Ureter (tissue), 1 donor: ENCODE data around the gene IFNA8. TPM values are rescaled to one million over a fixed set of nuclear protein-coding genes. Genes with fewer than 3 reads are reported as not detected.
"Not testable (repeated sequence)": the region's sequence is repeated elsewhere in the genome, so short reads cannot be mapped to it uniquely, and the experiment has no call there.

Experiments
- DNase-seq: peaks from one replicate; pipeline ENCODE4 v3.0.0-alpha.2; 2020; ENCODE audit warnings: low spot score
- total RNA-seq: library from RNA; stranded (reverse); gene quantifications from one replicate; pipeline ENCODE4 v1.2.4, GENCODE V29; 2023
- donor health status: DM: yes; HTN: yes; CAD: no.

The IFNA8 gene
- not detected for total RNA-seq

- DNase-seq = no peak
These were observed at the start of gene IFNA8 for GRCh38 chr9:21408817-21409216. Gene IFNA8, plus strand, starts transcription at chr9:21409117. Its CDS starts 60 bp downstream, at chr9:21409177.

GRCh38 chr9:21362287-21362686 is 46.6 kb upstream of the IFNA8 start:
- DNase-seq = no peak

DNA sequence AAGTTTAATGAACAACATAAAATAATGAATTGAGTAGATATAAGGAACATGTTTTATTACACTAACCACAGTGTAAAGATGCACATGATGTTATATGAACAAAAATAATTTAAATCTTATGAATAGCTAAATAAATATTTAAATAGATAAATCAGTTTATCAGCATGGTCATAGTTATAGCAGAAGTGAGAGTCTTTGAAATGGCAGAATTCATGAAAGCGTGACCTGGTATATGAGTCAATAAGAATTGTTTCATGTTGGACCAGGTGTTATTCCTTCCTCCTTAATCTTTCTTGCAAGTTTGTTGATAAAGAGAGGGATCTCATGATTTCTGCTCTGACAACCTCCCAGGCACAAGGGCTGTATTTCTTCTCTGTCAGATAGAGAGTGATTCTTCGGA is 41.7 kb upstream of the IFNA8 start:
- DNase-seq = not testable (repeated sequence)

GRCh38 chr9:21367957-21368356 is 41.0 kb upstream of the IFNA8 start, which contains the start of gene IFNA13:
Gene IFNA13, minus strand, starts transcription at chr9:21368057. Its CDS starts 47 bp downstream, at chr9:21368010.
- no peak for DNase-seq

GRCh38 chr9:21371467-21371866 is 37.5 kb upstream of the IFNA8 start:
- not testable (repeated sequence) for DNase-seq

GRCh38 chr9:21381448-21382339 is 27.2 kb upstream of the IFNA8 start:
- DNase-seq = no peak

DNA sequence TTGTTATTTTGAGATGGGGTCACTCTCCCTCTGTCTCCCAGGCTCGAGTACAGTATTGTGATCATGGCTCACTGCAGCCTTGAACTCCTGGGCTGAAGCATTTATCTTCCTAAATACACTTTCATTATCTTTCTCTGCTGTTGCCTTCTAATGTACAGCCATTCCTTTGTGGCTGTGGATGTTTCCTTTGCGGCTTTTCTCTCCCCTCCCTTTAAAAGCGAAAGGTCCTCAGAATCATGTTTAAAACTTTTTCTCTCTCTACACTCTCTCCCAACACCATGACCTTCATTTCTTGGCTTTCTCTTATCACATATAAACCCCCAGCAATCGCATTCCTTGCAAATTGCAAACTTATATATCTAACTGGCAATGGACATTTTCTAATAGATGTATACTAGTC is 25.3 kb upstream of the IFNA8 start:
- DNase-seq = no peak

DNA sequence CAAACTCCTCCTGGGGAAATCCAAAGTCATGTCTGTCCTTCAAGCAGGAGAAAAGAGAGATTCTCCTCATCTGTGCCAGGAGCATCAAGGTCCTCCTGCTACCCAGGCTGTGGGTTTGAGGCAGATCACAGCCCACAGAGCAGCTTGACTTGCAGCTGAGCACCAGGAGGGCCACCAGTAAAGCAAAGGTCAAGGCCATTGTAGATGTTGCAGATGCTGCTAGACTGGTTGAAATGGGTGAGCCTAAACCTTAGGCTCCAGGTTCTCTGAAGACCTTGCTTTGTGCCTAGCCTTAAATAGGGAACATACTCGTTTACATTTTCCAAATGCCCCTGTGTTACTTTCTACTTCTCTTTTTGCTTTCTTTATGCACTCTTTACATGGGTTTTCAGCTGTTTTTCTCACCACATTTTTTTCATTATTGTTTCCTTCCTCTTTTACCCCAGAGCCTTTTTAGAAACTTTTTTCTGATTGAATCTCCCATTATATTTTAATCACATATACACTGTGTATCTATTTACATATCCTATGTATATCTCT is 23.7 kb upstream of the IFNA8 start, which contains the start of gene IFNA2:
Gene IFNA2, minus strand, starts transcription at position 268 of the 540 bp plus-strand sequence. Its CDS starts 69 bp downstream, at position 199.
- DNase-seq = no peak

GRCh38 chr9:21392270-21392669 is 16.6 kb upstream of the IFNA8 start:
- DNase-seq = no peak

- DNase-seq = no peak
These were observed 12.9 kb upstream of the IFNA8 start for GRCh38 chr9:21395778-21396717.

GRCh38 chr9:21398955-21399489 is 9.9 kb upstream of the IFNA8 start:
- no peak for DNase-seq

DNA sequence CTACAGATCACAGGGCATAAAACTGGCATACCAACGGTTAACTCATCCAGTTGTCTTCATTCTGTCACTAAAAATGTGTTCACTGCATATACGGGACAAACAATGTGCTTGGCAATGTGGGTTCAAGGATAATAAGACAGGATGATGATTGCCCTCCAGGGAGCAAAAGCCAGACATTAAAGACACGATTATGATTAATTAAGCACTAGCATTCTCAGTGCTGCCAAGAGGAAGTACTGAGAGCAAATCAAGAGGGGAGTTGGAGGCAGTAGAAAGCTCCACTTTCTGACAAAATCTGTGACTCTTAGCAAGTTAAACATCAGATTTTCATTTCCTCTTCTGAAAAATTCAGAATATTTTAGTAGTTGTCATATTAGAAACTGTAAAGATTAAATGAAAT is 9.0 kb upstream of the IFNA8 start:
- no peak for DNase-seq

GRCh38 chr9:21402386-21403251 is 6.3 kb upstream of the IFNA8 start:
- DNase-seq = no peak

- no peak for DNase-seq
These were observed 4.8 kb upstream of the IFNA8 start for GRCh38 chr9:21404146-21404545.

DNA sequence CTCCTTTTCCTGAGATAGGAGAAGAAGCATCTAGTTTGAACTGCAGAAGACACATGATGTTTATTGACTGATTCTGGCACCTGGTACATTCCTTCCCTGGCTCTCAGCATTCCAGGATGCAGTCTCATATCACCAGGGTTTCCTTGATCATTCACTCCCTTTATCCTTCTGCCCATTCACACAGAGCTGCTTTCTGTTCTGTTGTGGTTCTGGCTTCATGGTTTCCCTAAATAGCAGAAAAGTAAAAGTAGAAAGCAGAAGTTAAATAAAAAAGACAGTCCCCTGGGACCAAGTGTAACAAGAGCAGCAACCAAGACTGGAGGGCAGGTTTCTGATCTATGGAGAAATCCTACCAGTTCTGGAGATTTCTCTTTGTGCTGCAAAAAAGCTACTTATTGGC is 3.2 kb downstream of the IFNA8 start:
- DNase-seq = no peak

DNA sequence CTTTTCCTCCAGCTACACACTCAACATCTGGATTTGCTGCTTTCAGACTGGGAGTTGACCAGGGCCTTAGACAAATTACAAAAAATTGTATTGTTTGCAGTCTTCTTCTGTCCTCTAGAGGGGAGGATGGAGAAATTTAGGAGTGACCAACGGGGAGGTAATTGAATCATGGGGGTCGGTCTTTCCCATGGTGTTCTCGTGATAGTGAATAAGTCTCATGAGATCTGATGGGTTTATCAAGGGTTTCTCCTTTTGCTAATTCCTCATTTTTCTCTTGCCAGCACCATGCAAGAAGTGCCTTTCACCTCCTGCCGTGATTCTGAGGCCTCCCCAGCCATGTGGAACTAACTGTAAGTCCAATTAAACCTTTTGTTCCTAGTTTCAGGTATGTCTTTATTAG is 4.2 kb downstream of the IFNA8 start:
- DNase-seq = no peak

DNA sequence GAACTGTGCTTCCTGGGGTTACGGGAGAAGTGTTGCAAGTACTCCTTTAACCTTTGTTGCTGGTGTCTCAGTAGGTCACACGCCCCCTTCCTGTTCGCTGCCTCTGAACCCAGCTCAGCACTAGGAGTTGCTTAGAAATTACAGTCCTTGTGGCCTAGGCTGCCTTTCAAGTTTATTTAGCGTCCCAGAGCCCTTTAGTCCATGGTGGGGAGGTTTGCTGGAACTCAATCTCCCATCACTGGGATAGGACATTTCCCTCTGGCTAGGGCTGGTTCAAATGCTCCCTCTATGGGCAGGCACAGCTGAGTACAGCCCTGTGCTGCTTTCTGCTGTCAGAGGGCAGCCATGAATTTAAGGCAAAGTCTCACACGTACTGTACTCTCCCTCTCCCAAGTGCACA is 4.7 kb downstream of the IFNA8 start:
- DNase-seq = no peak

GRCh38 chr9:21414220-21414940 is 5.5 kb downstream of the IFNA8 start:
- DNase-seq = no peak

DNA sequence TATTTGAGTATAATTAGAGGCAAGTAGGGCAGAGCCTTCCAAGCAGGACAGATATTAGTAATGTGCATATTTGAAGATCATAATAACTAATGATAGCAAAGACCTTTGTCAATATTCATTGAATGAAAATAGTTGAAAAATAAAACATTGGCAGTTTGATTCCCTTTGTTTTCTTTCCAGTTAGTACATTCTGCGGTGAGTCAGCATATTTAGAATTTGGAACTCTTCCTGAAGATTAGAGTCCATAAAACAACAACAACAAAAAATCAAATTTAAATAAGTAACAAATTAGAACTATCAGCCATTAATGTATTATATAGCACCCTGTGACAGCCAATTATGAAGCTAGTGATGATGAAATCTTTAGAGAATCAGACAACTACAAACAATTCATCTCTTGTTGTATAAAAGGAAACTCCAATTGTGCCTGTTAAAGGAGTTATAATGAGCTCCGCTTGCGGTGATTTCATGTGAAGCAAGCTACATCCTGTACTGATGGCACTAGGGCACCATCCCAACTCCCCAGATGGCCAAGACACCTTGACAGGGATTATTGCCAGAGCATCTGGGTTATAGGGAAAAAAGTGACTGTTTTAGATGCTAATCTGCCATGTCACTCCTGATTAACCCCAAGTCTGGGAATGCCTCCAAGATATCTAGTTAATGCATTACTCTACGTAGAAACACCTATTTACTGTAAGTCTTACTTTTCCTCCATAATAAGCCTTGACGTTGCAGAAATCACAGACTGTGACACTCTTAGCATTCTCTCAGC is 6.8 kb downstream of the IFNA8 start:
- DNase-seq = no peak
